ENCODE measurements around the gene KLHDC9. TPM values are rescaled to one million over a fixed set of nuclear protein-coding genes. Genes with fewer than 3 reads are reported as not detected.

The KLHDC9 gene
- total and polyA plus RNA-seq, 9 of the 15 experiments (the other 6 are each of a cell fraction or from before 2014, with no cell fraction given): not detected

- TF ChIP-seq, protein P1, sequence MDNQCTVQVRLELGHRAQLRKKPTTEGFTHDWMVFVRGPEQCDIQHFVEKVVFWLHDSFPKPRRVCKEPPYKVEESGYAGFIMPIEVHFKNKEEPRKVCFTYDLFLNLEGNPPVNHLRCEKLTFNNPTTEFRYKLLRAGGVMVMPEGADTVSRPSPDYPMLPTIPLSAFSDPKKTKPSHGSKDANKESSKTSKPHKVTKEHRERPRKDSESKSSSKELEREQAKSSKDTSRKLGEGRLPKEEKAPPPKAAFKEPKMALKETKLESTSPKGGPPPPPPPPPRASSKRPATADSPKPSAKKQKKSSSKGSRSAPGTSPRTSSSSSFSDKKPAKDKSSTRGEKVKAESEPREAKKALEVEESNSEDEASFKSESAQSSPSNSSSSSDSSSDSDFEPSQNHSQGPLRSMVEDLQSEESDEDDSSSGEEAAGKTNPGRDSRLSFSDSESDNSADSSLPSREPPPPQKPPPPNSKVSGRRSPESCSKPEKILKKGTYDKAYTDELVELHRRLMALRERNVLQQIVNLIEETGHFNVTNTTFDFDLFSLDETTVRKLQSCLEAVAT (IDR thresholded peaks at IDR 0.05): no peak
- TF ChIP-seq TCF3 (CRISPR knock-in tag; IDR thresholded peaks at IDR 0.05) (no peak), GABPA (tag; conservative IDR thresholded peaks at IDR 0.05; ENCODE audit: low read depth) (peak; percentile 94), CBX5 (IDR thresholded peaks at IDR 0.05; ENCODE audit: borderline replicate concordance, low read depth) (no peak), PREB (CRISPR knock-in tag; IDR thresholded peaks at IDR 0.05) (no peak), SP1 (CRISPR knock-in tag; IDR thresholded peaks at IDR 0.05) (peak; percentile 51; the same call in 1 of the 2 replicates), DPF2 (IDR thresholded peaks at IDR 0.05) (peak; percentile 72), PHF21A (IDR thresholded peaks at IDR 0.05; ENCODE audit: borderline replicate concordance, low read depth) (no peak), CHD4 (IDR thresholded peaks at IDR 0.05; ENCODE audit: insufficient read depth, insufficient replicate concordance, low read depth, low read length, poor library complexity, severe bottlenecking) (no peak), MYC (IDR thresholded peaks at IDR 0.05; ENCODE audit: low read depth, low read length) (peak; percentile 41), MYC (CRISPR knock-in tag; IDR thresholded peaks at IDR 0.05; ENCODE audit: borderline replicate concordance, low read depth) (no peak), CREB1 (IDR thresholded peaks at IDR 0.05) (peak; percentile 59), CREB1 (CRISPR knock-in tag; IDR thresholded peaks at IDR 0.05) (no peak; the same call in 1 of the 2 replicates), JUN (IDR thresholded peaks at IDR 0.05; ENCODE audit: borderline replicate concordance, low read depth, low read length) (no peak), JUN (CRISPR knock-in tag; IDR thresholded peaks at IDR 0.05; ENCODE audit: borderline replicate concordance) (peak; percentile 56; the same call in 1 of the 2 replicates), GATAD2A (IDR thresholded peaks at IDR 0.05) (0 out of 2 replicates have a peak, but pooled peaks have one; percentile 9), ZSCAN29 (IDR thresholded peaks at IDR 0.05) (peak; percentile 72; the same call in 1 of the 2 replicates), KLF10 (CRISPR knock-in tag; IDR thresholded peaks at IDR 0.05) (no peak), ASH1L (IDR thresholded peaks at IDR 0.05; ENCODE audit: borderline replicate concordance, low read depth, partially characterized antibody) (peak; percentile 59), ESRRB (CRISPR knock-in tag; IDR thresholded peaks at IDR 0.05; ENCODE audit: borderline replicate concordance) (no peak), SUPT5H (IDR thresholded peaks at IDR 0.05) (peak; percentile 51; the same call in 1 of the 2 replicates), MTA2 (IDR thresholded peaks at IDR 0.05; ENCODE audit: low read depth) (0 out of 2 replicates have a peak, but pooled peaks have one; percentile 13), E4F1 (CRISPR knock-in tag; IDR thresholded peaks at IDR 0.05; ENCODE audit: borderline replicate concordance) (peak; percentile 68; the same call in 1 of the 2 replicates), RBBP5 (IDR thresholded peaks at IDR 0.05; ENCODE audit: borderline replicate concordance, insufficient read depth, low read length, poor library complexity, severe bottlenecking) (peak; percentile 1), LCOR (CRISPR knock-in tag; IDR thresholded peaks at IDR 0.05) (peak; percentile 55; the same call in 1 of the 2 replicates)
Observed at GRCh38 chr1:161132410-161133219, 34.5 kb downstream of the KLHDC9 start, which contains the start of gene DEDD (continued).

All from K562 (cell line).